Fibroblast of skin of scalp (primary cell): ENCODE data around the gene STAG2. TPM values are rescaled to one million over a fixed set of nuclear protein-coding genes. Genes with fewer than 3 reads are reported as not detected.
"Not testable (repeated sequence)": the region's sequence is repeated elsewhere in the genome, so short reads cannot be mapped to it uniquely, and the experiment has no call there.

Experiments used
- DNase-seq: peaks from one replicate; pipeline ENCODE4 v3.0.0-alpha.2; 2013
- polyA plus RNA-seq, 2 experiments: library from polyadenylated mRNA; unstranded; fragments of 120-200 nt; gene quantifications; one replicate each; pipeline ENCODE4 v1.2.1, GENCODE V29; 2013; ENCODE audit not compliant: insufficient read length in 2 of 2

The STAG2 gene
- polyA plus RNA-seq (2013, experiment 1 of 2; ENCODE audit: insufficient read length) = 33.6 TPM
- 37.5 TPM for polyA plus RNA-seq (2013, experiment 2 of 2; ENCODE audit: insufficient read length)

DNA sequence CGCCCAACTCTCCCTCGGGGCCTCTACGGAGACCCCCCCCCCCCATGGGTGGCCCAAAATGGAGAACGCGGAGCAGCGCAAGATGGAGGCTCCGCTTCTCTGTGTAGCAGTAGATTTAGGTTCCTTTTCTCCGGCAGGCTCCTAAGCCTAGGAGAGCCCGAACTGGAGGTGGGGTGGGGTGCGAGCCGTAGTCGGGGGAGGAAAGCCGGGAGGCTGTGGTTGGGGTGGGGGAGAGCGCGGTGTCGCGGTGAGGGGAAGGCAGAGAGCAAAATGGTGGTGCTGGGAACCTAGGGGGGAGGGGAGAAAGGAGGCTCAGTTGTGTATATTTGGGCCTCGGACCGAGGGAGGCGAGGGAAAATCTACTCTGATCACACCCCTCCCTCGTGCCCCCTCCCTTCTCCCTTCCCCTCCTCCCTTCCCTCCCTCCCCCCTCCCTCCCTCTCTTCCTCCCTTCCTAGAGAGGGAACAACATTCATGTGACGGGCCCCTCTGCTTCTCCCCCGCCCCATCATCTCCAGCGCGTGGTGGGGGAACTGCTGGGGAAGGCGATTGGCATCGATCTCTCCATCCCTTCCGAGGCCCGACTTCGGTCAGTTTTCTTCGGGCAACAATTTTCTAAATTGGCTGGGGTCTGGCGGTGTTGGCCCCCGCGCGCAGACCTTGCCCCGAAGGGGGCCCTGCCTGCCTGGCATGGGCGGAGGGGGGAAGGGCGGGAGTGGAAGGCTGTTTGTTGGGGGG is at the start of gene STAG2:
Gene STAG2, plus strand, starts transcription at position 439 of the 738 bp plus-strand sequence. CDS start 60,922 bp downstream, outside the sequence.
- DNase-seq = peak; percentile 93

DNA sequence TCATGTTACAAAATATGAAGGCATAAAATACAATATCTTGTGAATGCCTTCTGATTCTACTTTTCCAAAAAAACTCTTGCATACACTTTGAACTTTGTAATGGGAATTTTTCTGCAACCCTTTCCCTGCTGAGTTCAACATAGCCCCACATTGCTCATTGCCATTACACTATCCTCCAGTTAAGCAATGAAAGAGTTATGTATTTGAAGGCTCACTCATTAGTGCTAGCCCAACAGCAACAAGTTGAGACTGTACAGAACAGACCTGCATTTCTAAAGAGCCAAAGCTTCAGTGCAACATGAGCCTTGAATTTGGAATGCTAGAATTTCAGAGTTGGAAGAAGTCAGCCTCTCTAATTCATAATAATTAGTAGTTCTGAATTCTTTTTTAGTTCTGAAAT is 44.4 kb upstream of the STAG2 start:
- DNase-seq = no peak

DNA sequence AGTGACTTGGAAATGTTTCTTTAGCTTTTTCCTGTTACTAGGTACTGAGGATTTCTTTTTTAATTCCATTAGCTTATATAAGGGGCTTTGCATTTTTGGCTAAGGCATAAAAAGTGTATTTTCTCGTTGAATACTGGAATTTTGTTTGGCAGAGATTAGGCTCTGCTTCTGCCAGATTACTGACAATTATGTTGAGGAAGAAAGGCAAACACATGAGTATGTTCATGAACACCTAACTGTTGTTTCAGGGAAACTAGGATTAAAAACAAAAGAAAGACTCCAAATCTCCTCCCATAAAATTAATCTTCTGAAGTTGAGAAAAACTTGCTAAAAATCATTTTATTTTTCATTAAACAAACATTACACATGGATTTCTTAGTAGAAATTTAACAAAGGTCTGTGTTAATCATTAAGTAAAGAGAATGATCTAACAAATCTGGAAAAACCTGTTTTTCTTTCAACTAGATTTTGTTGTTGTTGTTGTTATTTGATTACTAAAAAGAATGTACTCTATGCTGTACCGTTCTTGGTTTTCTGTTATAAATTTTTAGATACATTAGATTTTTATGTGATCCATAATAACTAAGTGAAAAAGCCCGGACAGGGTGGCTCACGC is 43.3 kb upstream of the STAG2 start:
- no peak for DNase-seq

DNA sequence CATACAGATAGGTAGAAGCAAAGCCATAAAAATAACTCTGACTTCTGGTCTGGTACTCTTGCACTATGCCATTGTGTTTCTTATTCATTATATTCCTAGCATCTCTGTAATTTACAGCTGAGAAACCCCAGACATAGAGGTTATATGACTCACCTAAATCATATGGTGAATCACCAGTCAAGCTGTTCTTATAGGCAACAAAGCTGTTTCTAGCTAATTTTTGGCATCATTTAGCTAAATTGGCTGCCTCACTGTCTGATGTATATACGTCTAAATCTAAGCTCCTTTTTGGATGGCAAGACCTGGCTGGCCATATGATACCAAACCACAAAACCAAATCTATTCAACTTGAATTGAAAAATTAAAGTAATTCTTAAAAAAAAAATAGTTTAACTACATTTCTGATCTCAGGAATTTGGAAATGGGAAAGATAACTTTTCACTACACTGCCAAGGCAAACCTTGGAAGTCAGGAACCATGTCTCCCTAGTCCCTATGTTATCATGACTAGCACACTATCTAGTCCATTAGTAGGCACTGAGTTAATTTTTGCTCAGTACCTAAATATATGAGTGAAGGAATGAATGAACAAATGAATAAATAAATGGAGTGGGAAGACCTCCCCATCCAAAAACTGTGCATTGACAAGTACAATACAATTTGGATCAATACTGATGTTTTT is 41.3 kb upstream of the STAG2 start:
- peak; percentile 84 for DNase-seq

DNA sequence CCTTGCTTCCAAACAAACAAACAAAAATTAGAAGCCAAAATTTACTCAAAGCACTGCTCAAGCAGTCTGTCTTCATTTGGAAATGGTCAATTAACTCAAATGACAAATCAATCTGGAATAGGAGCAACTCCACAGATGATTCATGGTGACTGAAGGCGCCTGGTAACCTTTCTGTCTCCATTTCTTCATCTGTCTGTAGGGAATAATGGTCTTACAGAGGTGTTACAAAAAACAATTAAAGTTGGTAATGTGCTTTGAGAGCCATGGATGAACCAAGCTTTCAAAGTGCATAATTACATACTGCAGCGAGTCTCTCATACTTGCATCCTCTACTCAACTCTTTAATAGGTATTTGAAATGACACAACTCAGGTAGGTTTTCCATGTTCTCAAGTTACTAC is 38.3 kb upstream of the STAG2 start:
- DNase-seq = no peak

DNA sequence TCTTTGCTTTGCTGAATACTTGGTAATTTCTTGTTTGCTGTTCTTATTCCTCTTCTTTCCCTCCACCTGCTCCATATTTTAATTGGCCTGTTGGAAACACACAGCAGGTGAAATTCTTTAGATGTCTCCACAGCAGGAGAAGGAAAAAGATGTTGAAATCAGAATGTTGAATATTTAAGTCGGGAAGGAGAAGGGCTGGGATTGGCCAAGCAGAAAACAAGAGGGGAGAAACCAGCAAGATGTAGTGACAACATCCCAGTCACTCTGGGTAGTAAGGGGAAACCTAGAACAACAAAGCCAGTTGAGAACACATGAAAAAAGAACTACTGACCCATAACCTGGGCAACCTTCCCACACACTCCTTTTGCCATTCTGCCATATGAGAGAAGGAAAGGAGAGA is 37.3 kb upstream of the STAG2 start:
- DNase-seq = no peak

DNA sequence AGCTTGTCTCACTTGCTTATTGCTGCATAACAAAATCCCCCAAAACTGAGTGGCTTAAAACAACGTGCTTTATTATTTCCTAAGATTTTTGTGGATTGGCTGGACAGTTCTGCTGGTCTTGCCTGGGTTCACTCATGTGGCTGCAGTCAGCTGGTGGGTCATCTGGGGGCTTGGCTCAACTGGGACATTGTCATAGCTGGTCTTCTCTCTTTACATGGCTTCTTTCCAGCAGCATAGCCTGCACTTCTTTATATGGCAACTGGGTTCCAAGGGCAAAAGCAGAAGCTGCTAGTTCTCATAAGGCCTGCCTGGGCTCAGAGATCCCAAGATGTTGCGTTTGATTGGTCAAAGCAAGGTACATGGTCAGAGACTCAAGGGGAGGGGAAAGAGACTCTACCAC is 33.7 kb upstream of the STAG2 start:
- no peak for DNase-seq

DNA sequence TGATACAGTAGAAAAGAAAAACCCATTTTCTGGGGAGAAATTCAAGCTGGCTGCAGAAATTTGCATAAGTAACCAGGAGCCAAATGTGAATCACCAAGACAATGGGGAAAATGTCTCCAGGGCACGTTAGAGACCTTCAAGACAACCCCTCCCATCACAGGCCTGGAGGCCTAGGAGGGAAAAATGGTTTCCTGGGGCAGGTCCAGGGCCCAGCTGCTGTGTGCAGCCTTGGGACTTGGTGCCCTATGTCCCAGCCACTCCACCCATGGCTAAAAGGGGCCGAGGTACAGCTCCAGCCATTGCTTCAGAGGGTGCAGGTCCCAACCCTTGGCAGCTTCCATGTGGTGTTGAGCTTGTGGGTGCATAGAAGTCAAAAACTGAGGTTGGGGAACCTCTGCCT is 29.5 kb upstream of the STAG2 start:
- DNase-seq = not testable (repeated sequence)

DNA sequence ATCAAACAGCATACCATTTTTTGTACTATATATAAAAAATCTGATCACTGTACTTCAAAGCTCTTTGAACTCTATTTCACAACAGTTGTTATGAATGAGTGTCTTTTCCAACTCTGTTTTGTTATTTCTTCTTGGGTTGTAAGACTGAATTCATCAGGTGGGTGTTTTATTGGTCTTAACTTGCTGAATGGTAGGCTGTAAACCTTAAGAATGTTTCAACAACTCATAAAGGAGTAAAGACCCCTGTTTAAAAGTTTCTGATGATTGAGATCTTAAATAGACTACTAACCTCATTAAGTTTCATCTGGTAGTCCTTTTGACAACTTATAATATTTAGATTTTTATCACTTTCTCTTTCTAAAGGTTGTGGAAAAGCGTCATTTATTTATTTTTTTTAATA is 18.4 kb upstream of the STAG2 start:
- DNase-seq = no peak

DNA sequence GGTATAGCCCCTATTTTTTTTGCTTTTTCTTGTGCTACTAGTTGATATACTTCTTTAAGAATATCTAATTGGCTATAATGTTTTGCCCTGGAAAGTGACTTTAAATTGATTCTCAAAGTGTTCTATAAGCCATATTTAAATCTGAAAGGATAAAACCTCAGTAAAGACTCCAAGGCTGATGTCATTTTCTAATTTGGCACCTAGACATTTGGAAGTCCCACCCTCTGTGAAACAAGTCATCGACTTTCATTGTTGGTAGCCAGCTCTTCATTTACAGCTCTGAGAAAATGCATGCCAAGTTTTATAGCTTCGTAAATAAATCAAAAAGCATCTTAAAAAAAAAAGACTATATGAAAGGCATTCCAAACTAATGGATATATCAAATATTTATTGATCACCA is 18.0 kb upstream of the STAG2 start:
- DNase-seq = no peak

DNA sequence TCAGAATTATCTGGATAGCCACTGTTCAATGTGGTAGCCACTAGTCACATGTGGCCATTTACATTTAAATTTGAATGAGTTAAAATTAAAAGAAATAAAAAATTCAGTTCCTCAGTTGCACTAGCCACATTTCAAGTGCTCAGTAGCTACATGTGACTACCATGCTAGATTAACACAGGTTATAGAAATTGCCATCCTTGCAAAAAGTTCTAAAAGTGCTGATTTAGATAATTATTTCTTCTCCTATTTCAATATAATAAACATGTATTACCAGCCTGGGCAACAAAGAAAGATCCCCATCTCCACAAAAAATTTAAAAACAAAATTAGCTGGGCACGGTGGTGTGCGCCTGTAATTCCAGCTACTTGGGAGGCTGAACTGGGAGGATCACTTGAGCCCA is 11.7 kb upstream of the STAG2 start:
- DNase-seq = no peak

DNA sequence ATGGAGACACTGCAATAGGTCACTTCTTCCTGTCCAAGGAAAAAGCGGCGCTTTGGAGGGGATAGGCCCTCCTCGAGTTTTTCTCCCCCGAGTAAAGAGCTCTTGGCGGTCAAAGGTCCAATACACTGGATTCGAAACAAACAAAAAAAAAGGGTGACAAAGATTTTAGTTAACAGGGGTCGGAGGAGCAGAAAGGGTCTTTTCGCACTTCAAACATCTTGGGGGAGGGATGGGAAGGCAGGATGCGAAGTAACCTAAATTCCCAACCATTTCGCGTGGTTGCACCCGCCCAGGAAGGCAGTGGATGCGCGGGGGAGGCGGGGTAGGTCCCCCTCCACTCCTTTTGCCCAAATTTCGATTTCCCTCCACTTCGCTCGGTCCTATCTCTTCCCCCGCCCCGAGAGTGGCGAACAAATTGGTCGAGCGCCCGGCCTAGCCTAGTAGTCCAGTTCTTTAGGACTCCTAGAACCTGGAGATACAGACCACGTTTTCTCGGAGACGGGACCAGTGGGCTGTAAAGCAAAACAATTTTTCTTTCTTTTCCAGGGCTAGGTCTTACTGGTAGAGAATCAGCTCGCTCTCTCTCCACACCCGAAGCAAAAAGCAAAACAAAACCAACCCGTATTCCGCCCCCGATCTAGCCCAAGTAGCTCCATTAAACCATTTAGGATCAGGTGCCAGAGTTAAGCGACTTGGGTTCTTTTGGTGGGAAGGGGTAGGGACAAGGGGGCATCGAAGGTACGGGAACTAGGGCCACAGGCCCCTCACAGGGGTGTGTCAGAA is 2.0 kb upstream of the STAG2 start:
- peak; percentile 17 for DNase-seq

DNA sequence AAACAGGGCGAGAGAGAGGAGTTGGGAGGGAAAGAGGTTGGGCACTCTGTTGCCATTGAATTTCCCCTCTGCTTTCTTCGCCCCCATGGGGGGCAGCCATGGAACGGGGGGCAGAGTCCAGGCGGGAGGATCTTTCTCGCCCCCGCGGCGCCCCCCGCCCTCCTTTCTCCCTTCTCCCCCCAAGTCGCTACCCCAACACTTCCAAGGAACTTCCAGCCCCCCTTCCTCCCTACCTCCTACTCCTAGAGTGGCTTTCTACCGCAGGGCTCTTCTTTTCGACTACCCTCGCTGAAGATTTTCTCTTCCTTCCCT is 594 bp upstream of the STAG2 start:
- DNase-seq = no peak

DNA sequence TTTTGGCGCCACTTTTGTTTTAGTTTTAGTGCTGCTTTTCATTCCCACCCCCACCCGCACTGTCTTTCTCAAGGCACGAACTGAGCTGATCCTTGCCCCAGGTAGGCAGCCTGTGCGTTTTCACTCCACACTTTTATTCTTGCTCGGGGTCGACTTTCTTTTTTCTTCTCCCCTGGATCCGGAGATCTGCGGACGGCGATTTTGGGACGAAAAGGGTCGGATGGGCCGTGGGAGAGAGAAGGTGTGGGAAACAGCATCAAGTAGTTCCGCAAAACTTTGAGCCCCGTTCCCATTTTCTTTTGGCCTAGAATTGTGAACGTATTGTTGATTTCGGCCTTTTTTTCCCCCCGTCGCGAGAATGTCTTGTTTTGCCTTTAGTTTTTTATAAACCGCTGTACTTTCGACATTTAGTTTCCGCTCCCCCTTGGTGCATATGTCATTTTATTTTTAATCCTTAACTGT is 531 bp downstream of the STAG2 start:
- DNase-seq = no peak

DNA sequence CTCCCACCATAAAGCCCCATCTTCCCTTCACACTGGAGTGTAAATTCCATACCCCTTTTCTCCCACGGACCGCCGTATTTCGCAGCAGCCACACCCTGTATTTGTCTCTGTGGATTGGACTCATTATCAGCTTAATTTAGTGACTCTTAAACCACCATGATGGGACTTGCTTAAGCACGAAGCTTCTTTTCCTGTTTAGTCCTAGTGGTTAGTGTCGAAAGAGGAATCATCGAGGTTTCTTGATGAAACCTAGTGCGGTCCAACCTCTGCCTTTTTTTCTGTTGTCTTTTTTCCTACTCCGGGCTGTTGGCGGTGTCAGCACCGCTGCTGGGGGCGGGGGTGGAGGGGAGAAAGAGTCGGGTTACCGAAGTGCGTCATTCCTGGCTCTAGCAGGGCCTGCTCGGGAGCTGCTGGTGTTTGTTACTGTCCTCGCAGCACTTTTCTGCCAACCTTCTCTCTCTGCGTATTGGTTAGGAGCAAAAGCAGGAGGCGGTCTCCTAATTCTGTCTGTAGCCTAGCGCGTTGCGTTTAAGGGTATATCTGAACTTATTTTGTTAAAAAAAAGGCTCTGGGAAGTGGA is 1.4 kb downstream of the STAG2 start:
- peak; percentile 95 for DNase-seq

DNA sequence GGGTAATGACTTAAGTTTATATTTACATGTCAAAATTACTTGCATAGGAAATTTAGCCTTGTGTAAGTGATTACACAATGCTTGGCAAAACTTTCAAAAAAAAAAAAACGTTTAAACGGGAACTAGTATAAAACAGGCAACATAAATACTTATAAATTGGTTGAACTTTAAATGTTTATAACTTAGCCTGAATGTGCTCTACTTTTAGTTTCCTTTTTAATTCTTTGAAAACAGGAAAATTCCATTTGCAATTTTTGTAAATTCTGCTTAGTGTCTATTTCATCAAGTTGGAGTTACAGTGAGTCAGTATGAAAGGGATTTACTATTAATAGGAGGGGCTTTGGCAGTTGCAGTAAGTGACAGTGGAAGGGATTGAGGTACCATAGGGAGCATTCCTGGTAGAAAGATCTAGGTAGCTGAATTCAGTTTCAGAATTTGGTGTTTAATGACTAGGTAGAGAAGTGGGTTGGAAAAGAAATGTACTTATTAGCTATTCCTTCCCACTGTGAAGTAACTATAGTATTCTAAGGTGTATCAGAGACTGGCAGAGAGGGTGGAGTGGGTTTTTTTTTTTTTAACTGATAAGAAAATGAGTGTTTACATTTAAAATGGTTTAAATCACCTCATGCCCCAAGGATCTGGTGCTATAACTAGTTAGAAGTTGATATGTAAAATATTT is 2.8 kb downstream of the STAG2 start:
- peak; percentile 17 for DNase-seq

DNA sequence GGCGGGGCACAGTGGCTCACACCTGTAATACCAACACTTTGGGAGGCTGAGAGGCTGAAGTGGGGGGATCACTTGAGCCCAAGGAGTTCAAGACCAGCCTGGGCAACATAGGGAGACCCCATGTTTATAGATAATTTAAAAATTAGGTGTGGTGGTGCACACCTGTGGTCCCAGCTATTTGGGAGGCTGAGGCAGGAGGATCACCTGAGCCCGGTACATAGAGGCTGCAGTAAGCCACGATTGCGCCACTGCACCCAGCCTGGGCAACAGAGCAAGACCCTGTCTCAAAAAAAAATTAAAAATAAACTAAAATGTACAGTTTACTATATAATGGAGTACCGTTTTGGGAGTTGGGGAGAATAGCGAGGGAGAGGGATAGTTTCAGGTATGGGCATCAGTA is 4.2 kb downstream of the STAG2 start:
- DNase-seq = no peak

DNA sequence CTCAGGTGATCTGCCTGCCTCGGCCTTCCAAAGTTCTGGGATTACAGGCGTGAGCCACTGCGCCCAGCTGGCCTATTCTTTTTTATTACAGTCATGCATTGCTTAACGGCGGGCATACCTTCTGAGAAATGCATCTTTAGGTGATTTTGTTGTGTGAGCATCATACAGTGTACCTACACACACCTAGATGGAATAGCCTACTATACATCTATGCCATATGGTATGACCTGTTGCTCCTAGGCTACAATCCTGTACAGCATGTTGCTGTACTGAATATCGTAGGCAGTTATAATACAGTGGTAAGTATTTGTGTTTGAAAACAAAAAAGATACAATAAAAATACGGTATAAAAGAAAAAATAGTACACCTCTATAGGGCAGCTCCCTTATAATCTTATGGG is 6.0 kb downstream of the STAG2 start:
- no peak for DNase-seq

DNA sequence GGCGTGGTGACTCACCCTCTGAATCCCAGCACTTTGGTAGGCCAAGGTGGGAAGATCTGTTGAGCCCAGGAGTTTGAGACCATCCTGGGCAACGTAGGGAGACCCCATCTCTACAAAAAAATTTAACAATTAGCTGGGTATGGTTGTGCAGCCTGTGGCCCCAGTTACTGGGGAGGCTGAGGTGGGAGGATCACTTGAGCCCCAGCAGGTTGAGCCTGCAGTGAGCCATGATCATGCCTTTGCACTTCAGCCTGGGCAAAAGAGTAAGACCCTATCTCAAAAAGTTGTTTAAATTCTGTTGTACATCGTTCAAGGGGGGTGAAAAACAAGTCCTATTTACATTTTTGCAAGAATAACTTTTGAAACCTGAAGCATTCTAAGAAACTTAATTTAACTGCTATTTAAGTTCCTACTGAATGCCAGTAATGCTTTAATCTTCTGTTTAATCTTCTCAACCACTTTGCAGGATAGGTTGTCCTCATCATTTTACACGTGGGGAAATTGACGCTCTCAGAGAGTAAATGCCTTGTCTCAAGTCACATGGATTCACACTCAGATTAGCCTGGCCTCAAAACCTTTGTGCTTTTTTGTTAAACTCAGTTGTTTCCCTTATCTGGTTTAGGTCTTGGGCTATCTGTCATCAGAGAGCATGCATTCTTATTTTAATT is 7.0 kb downstream of the STAG2 start:
- DNase-seq = no peak

DNA sequence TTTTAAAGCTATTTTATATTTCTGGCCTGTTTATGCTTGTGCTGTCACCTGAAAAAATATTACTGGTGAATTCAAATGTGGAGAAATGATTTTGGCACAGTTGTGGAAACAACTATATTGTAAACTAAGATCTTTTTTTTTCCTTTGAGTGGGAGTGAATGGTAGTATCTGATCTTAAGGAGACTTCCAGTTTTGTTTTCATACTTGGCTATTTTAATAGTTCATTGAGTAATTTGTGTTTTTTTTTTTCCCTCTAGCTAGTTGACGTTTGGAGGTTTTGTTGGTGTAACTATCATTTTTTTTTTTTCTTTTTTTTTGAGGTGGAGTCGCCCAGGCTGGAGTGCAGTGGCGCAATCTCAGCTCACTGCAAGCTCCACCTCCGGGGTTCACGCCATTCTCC is 10.5 kb downstream of the STAG2 start:
- no peak for DNase-seq

DNA sequence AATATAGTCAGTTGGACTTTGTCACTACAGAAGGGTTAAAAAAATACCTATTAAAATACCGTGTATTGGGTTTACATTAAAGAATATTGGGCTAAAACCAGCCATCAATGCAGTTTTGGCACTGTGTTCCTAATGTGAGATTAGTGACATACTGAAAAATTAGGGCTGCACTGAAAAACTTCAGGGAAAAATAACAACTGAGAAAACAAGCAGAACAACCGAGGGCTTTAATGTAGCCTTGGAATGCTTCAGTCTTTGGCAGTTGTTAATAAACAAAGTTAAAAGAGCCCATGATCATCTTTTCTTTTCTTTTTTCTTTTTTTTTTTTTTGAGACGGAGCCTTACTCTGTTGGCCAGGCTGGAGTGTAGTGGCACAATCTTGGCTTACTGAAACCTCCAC is 12.4 kb downstream of the STAG2 start:
- no peak for DNase-seq
